GM21526 (cell line): ENCODE results near the gene LCP1.

Experiments used
- ATAC-seq: cut with Tn5 transposase; IDR thresholded peaks from one replicate; pipeline ENCODE4 v1.9.1; 2021; ENCODE audit warnings: moderate library complexity; ENCODE audit not compliant: unreplicated experiment, low FRiP score

The LCP1 gene

GRCh38 chr13:46103037-46103436 lies 78.9 kb downstream of the LCP1 start:
- ATAC-seq, result no peak

- ATAC-seq, result no peak
Measured at GRCh38 chr13:46102255-46102605, 79.7 kb downstream of the LCP1 start.

- no peak for ATAC-seq
Measured at GRCh38 chr13:46101484-46102254, 80.3 kb downstream of the LCP1 start.

GRCh38 chr13:46101002-46101401 lies 81.0 kb downstream of the LCP1 start:
- no peak for ATAC-seq

GRCh38 chr13:46100191-46100815 lies 81.7 kb downstream of the LCP1 start:
- no peak for ATAC-seq

- ATAC-seq, result no peak
Measured at GRCh38 chr13:46097663-46098062, 84.3 kb downstream of the LCP1 start.

- ATAC-seq, result no peak
Measured at GRCh38 chr13:46097015-46097414, 85.0 kb downstream of the LCP1 start.

- no peak for ATAC-seq
Measured at GRCh38 chr13:46094478-46094877, 87.5 kb downstream of the LCP1 start.

- no peak for ATAC-seq
Measured at GRCh38 chr13:46088821-46089562, 93.0 kb downstream of the LCP1 start.

- no peak for ATAC-seq
Measured at GRCh38 chr13:46087481-46087880, 94.5 kb downstream of the LCP1 start.

GRCh38 chr13:46086985-46087384 lies 95.0 kb downstream of the LCP1 start:
- no peak for ATAC-seq

- no peak for ATAC-seq
Measured at GRCh38 chr13:46086421-46086922, 95.5 kb downstream of the LCP1 start.

- no peak for ATAC-seq
Measured at GRCh38 chr13:46085737-46086136, 96.2 kb downstream of the LCP1 start.

GRCh38 chr13:46082324-46082723 lies 99.7 kb downstream of the LCP1 start:
- ATAC-seq, result no peak

- ATAC-seq, result no peak
Measured at GRCh38 chr13:46079770-46080169, 102.2 kb downstream of the LCP1 start.

GRCh38 chr13:46077265-46077664 lies 104.7 kb downstream of the LCP1 start:
- ATAC-seq, result no peak

GRCh38 chr13:46076827-46077226 lies 105.2 kb downstream of the LCP1 start:
- ATAC-seq, result no peak
